ENCODE measurements around the gene SF3B5. TPM values are rescaled to one million over a fixed set of nuclear protein-coding genes. Genes with fewer than 3 reads are reported as not detected.
"Not testable (repeated sequence)": the region's sequence is repeated elsewhere in the genome, so short reads cannot be mapped to it uniquely, and the experiment has no call there.

SF3B5 gene
- total RNA-seq, 1 donor from 2014 or later = 98.0 TPM

DNA sequence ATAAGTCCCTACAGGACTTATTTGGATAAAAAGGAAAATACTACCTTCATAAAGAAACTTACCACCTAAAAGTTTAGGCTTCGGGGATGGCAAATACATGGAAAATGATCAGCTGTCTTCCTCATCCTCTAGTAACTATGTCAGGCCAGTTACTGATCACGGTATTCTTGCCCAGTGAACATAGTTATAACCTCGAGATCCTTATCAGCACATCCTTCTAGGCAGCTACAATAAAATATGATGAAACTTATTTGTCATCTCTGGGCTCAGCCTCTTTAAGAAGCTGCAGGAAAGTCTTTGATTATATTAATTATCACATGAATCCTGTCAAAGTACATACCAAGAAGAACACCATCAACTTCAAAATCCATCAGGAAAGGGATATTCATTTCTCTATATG lies 41.8 kb downstream of the SF3B5 start:
- Mint-ChIP-seq H3K4me3 (ENCODE audit: unreplicated experiment) (no peak overlapping the region), H3K4me1 (ENCODE audit: low read depth, unreplicated experiment) (no peaks in the 10 kb centered on the region), H3K27me3 (ENCODE audit: unreplicated experiment) (no peaks in the 10 kb centered on the region), H3K36me3 (ENCODE audit: unreplicated experiment) (no peaks in the 10 kb centered on the region), H3K27ac (ENCODE audit: unreplicated experiment) (no peak overlapping the region), H3K9me3 (ENCODE audit: unreplicated experiment) (peaks cover 1% of the 10 kb centered on the region)
- TF ChIP-seq, protein P1, sequence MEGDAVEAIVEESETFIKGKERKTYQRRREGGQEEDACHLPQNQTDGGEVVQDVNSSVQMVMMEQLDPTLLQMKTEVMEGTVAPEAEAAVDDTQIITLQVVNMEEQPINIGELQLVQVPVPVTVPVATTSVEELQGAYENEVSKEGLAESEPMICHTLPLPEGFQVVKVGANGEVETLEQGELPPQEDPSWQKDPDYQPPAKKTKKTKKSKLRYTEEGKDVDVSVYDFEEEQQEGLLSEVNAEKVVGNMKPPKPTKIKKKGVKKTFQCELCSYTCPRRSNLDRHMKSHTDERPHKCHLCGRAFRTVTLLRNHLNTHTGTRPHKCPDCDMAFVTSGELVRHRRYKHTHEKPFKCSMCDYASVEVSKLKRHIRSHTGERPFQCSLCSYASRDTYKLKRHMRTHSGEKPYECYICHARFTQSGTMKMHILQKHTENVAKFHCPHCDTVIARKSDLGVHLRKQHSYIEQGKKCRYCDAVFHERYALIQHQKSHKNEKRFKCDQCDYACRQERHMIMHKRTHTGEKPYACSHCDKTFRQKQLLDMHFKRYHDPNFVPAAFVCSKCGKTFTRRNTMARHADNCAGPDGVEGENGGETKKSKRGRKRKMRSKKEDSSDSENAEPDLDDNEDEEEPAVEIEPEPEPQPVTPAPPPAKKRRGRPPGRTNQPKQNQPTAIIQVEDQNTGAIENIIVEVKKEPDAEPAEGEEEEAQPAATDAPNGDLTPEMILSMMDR (IDR thresholded peaks at IDR 0.05; ENCODE audit: partially characterized antibody, unreplicated experiment) = no peak
- no peak for DNase-seq

DNA sequence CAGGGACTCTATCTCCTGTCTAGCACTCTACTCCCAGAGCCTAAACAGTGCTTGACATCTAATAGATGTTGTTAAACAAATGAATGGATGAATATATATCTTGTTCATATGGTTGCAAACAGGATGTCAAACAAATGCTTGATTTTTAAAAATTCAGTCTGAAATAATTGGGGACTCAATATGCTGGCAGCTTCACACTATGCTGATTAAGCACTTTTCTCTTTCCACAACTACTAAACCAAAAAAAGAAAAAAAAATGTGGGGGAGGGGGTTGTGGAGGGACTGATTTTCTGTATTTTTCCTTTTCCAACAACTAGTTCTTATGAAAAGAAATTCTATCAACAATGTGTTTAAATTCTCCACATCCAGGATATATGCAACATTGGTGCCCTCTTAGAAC lies 42.9 kb downstream of the SF3B5 start:
- Mint-ChIP-seq H3K27ac (ENCODE audit: unreplicated experiment) (no peak overlapping the region), H3K9me3 (ENCODE audit: unreplicated experiment) (peaks cover 1% of the 10 kb centered on the region), H3K4me3 (ENCODE audit: unreplicated experiment) (no peak overlapping the region), H3K27me3 (ENCODE audit: unreplicated experiment) (peaks cover 2% of the 10 kb centered on the region), H3K4me1 (ENCODE audit: low read depth, unreplicated experiment) (no peaks in the 10 kb centered on the region), H3K36me3 (ENCODE audit: unreplicated experiment) (no peaks in the 10 kb centered on the region)
- DNase-seq = no peak
- TF ChIP-seq, protein P1 (IDR thresholded peaks at IDR 0.05; ENCODE audit: partially characterized antibody, unreplicated experiment) = no peak

DNA sequence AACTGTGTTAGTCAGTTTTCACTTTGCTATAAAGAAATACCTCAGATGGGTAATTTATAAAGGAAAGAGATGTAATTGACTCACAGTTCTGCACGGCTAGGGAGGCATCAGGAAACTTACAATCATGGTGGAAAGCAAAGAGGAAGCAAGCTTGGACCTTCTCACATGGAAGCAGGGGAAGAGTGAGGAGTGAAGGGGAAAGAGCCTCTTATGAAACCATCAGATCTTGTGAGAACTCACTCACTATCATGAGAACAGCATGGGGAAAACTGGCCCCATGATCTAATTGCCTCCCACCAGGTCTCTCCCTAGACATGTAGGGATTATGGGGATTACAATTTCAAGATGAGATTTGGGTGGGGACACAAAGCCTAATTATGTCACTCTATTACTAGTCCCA lies 46.0 kb downstream of the SF3B5 start:
- Mint-ChIP-seq H3K9me3 (ENCODE audit: unreplicated experiment) (peaks cover 1% of the 10 kb centered on the region), H3K4me1 (ENCODE audit: low read depth, unreplicated experiment) (no peaks in the 10 kb centered on the region), H3K36me3 (ENCODE audit: unreplicated experiment) (no peaks in the 10 kb centered on the region), H3K27ac (ENCODE audit: unreplicated experiment) (no peak overlapping the region), H3K27me3 (ENCODE audit: unreplicated experiment) (peaks cover 2% of the 10 kb centered on the region), H3K4me3 (ENCODE audit: unreplicated experiment) (no peak overlapping the region)
- TF ChIP-seq, protein P1 (IDR thresholded peaks at IDR 0.05; ENCODE audit: partially characterized antibody, unreplicated experiment) = no peak
- DNase-seq = no peak

DNA sequence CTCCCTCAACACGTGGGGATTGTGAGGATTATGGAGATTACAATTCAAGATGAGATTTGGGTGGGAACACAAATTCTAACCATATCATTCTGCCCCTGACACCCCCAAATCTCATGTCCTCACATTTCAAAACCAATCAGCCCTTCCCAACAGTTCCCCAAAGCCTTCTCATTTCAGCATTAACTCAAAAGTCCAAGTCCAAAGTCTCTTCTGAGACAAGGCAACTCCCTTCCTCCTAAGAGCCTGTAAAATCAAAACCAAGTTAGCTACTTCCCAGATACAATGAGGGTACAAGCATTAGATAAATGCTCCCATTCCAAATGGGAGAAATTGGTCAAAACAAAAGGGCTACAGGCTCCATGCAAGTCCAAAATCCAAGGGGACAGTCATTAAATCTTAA lies 47.7 kb downstream of the SF3B5 start:
- H3K4me1 Mint-ChIP-seq (ENCODE audit: low read depth, unreplicated experiment) = no peaks in the 10 kb centered on the region
- H3K9me3 Mint-ChIP-seq (ENCODE audit: unreplicated experiment) = peaks cover 1% of the 10 kb centered on the region
- no peak overlapping the region for H3K4me3 Mint-ChIP-seq (ENCODE audit: unreplicated experiment)

DNA sequence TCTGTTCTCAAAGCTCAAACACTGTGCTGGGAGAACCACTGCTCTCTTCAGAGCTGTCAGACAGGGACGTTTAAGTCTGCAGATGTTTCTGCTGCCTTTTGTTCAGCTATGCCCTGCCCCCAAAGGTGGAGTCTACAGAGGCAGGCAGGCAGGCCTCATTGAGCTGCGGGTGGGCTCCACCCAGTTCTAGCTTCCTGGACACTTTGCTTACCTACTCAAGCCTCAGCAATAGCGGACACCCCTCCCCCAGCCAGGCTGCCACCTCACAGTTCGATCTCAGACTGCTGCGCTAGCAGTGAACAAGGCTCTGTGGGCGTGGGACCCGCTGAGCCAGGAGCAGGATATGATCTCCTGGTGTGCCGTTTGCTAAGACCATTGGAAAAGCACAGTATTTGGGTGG lies 48.7 kb downstream of the SF3B5 start:
- not testable (repeated sequence) for H3K4me3 Mint-ChIP-seq (ENCODE audit: unreplicated experiment); H3K9me3 Mint-ChIP-seq (ENCODE audit: unreplicated experiment)

More for the DNA sequence above, 47.7 kb downstream of the SF3B5 start:
- no peak for DNase-seq
- Mint-ChIP-seq H3K36me3 (ENCODE audit: unreplicated experiment) (no peaks in the 10 kb centered on the region), H3K27me3 (ENCODE audit: unreplicated experiment) (peaks cover 2% of the 10 kb centered on the region), H3K27ac (ENCODE audit: unreplicated experiment) (no peak overlapping the region)
- TF ChIP-seq, protein P1 (IDR thresholded peaks at IDR 0.05; ENCODE audit: partially characterized antibody, unreplicated experiment) = no peak

DNA sequence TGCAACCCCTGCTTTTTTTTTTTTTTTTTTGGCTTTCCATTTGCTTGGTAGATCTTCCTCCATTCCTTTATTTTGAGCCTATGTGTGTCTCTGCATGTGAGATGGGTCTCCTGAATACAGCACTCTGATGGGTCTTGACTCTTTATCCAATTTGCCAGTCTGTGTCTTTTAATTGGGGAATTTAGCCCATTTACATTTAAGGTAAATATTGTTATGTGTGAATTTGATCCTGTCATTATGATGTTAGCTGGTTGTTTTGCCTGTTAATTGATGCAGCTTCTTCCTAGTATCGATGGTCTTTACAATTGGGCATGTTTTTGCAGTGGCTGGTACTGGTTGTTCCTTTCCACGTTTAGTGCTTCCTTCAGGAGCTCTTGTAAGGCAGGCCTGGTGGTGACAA lies 50.4 kb downstream of the SF3B5 start:
- not testable (repeated sequence) for H3K27me3 Mint-ChIP-seq (ENCODE audit: unreplicated experiment); DNase-seq; H3K36me3 Mint-ChIP-seq (ENCODE audit: unreplicated experiment); H3K4me3 Mint-ChIP-seq (ENCODE audit: unreplicated experiment); H3K9me3 Mint-ChIP-seq (ENCODE audit: unreplicated experiment); H3K27ac Mint-ChIP-seq (ENCODE audit: unreplicated experiment); H3K4me1 Mint-ChIP-seq (ENCODE audit: low read depth, unreplicated experiment)

More for the DNA sequence above, 48.7 kb downstream of the SF3B5 start:
- not testable (repeated sequence) for H3K4me1 Mint-ChIP-seq (ENCODE audit: low read depth, unreplicated experiment); H3K36me3 Mint-ChIP-seq (ENCODE audit: unreplicated experiment); H3K27ac Mint-ChIP-seq (ENCODE audit: unreplicated experiment); H3K27me3 Mint-ChIP-seq (ENCODE audit: unreplicated experiment); DNase-seq

Other genes with a start within 250 kb of the SF3B5 start
- not detected for gene ZC2HC1B, start 231.1 kb downstream of the SF3B5 start, total RNA-seq (ENCODE audit: unreplicated experiment)
- 0.69 TPM for gene PLAGL1, start 87.3 kb downstream of the SF3B5 start, total RNA-seq (ENCODE audit: unreplicated experiment)
- gene STX11, start 54.9 kb upstream of the SF3B5 start, total RNA-seq (ENCODE audit: unreplicated experiment) = not detected
- gene UTRN, start 189.8 kb upstream of the SF3B5 start, total RNA-seq (ENCODE audit: unreplicated experiment) = 24.3 TPM